ACC112 (cell line): ENCODE measurements around the gene KYNU.

Experiments
- H2AFZ ChIP-seq: fragments of 200-600 bp; sonication (generic); one replicate; pipeline ENCODE4 v1.6.0; 2017; ENCODE audit warnings: antibody characterized with exemption, low read length; ENCODE audit not compliant: unreplicated experiment
- H3K27ac ChIP-seq: fragments of 200-600 bp; sonication (generic); 2 replicates; pipeline ENCODE4 v1.5.1; 2014; ENCODE audit warnings: low read depth, mild to moderate bottlenecking, antibody characterized with exemption, low read length, moderate library complexity
- H3K27me3 ChIP-seq: fragments of 200-600 bp; sonication (generic); 2 replicates; pipeline ENCODE4 v1.6.1; 2014; ENCODE audit warnings: mild to moderate bottlenecking, antibody characterized with exemption, low read length, moderate library complexity, mixed read lengths; ENCODE audit not compliant: insufficient read depth
- H3K36me3 ChIP-seq: fragments of 200-600 bp; sonication (generic); 2 replicates; pipeline ENCODE4 v1.6.1; 2016; ENCODE audit warnings: mild to moderate bottlenecking, antibody characterized with exemption, low read length, moderate library complexity, mixed read lengths; ENCODE audit not compliant: insufficient read depth
- H3K4me1 ChIP-seq: fragments of 200-600 bp; sonication (generic); one replicate; pipeline ENCODE4 v1.6.1; 2016; ENCODE audit warnings: low read length, mixed read lengths; ENCODE audit not compliant: insufficient read depth, unreplicated experiment, control insufficient read depth
- H3K4me3 ChIP-seq: fragments of 200-600 bp; sonication (generic); 2 replicates; pipeline ENCODE4 v1.5.1; 2014; ENCODE audit warnings: mild to moderate bottlenecking, low read depth, low read length
- H3K79me2 ChIP-seq: fragments of 200-600 bp; sonication (generic); one replicate; pipeline ENCODE4 v1.6.0; 2016; ENCODE audit warnings: low read length; ENCODE audit not compliant: control insufficient read depth, unreplicated experiment, insufficient read depth

Gene KYNU

GRCh38 chr2:142907653-142908052 is 30.2 kb downstream of the KYNU start:
- H3K79me2 ChIP-seq, result no peaks in the 10 kb centered on the region
- no peak overlapping the region for H3K4me3 ChIP-seq
- no peak overlapping the region for H3K27ac ChIP-seq
- H2AFZ ChIP-seq, result no peak overlapping the region
- no peaks in the 10 kb centered on the region for H3K4me1 ChIP-seq
- H3K27me3 ChIP-seq, result no peaks in the 10 kb centered on the region
- H3K36me3 ChIP-seq, result no peaks in the 10 kb centered on the region

- Histone ChIP-seq H2AFZ (no peak overlapping the region), H3K36me3 (peaks cover 6% of the 10 kb centered on the region; the same call in 1 of the 2 replicates), H3K27ac (no peak overlapping the region), H3K4me3 (no peak overlapping the region), H3K4me1 (no peaks in the 10 kb centered on the region), H3K79me2 (peaks cover 4% of the 10 kb centered on the region), H3K27me3 (no peaks in the 10 kb centered on the region)
These were observed 37.2 kb downstream of the KYNU start for GRCh38 chr2:142914507-142915313.

- Histone ChIP-seq H3K79me2 (peaks cover 4% of the 10 kb centered on the region), H3K4me1 (no peaks in the 10 kb centered on the region), H3K27me3 (no peaks in the 10 kb centered on the region), H3K36me3 (peaks cover 6% of the 10 kb centered on the region; the same call in 1 of the 2 replicates), H2AFZ (no peak overlapping the region), H3K4me3 (no peak overlapping the region), H3K27ac (no peak overlapping the region)
These were observed 38.0 kb downstream of the KYNU start for GRCh38 chr2:142915502-142915901.

- no peaks in the 10 kb centered on the region for H3K4me1 ChIP-seq
- H2AFZ ChIP-seq, result no peak overlapping the region
- H3K27ac ChIP-seq, result no peak overlapping the region
- no peaks in the 10 kb centered on the region for H3K27me3 ChIP-seq
- no peaks in the 10 kb centered on the region for H3K36me3 ChIP-seq
- H3K4me3 ChIP-seq, result no peak overlapping the region
- H3K79me2 ChIP-seq, result peaks cover 4% of the 10 kb centered on the region
These were observed 41.2 kb downstream of the KYNU start for GRCh38 chr2:142918624-142919023.

GRCh38 chr2:142920571-142920970 is 43.1 kb downstream of the KYNU start:
- no peak overlapping the region for H2AFZ ChIP-seq
- H3K27me3 ChIP-seq, result no peaks in the 10 kb centered on the region
- H3K27ac ChIP-seq, result no peak overlapping the region
- H3K4me3 ChIP-seq, result no peak overlapping the region
- no peaks in the 10 kb centered on the region for H3K36me3 ChIP-seq
- H3K4me1 ChIP-seq, result no peaks in the 10 kb centered on the region
- H3K79me2 ChIP-seq, result no peaks in the 10 kb centered on the region

- H3K36me3 ChIP-seq, result peaks cover 4% of the 10 kb centered on the region
- no peak overlapping the region for H2AFZ ChIP-seq
- no peaks in the 10 kb centered on the region for H3K79me2 ChIP-seq
- no peaks in the 10 kb centered on the region for H3K27me3 ChIP-seq
- no peak overlapping the region for H3K4me3 ChIP-seq
- no peak overlapping the region for H3K27ac ChIP-seq
- H3K4me1 ChIP-seq, result no peaks in the 10 kb centered on the region
These were observed 49.0 kb downstream of the KYNU start for GRCh38 chr2:142926445-142926844.

- Histone ChIP-seq H3K79me2 (no peaks in the 10 kb centered on the region), H3K36me3 (peaks cover 4% of the 10 kb centered on the region)
These were observed 53.5 kb downstream of the KYNU start for GRCh38 chr2:142930835-142931398.

GRCh38 chr2:142933916-142934315 is 56.5 kb downstream of the KYNU start:
- H3K4me1 ChIP-seq, result no peaks in the 10 kb centered on the region
- H3K4me3 ChIP-seq, result no peak overlapping the region
- H2AFZ ChIP-seq, result no peak overlapping the region
- H3K79me2 ChIP-seq, result no peaks in the 10 kb centered on the region
- no peaks in the 10 kb centered on the region for H3K27me3 ChIP-seq
- peaks cover 4% of the 10 kb centered on the region for H3K36me3 ChIP-seq
- H3K27ac ChIP-seq, result no peak overlapping the region

More at GRCh38 chr2:142930835-142931398, 53.5 kb downstream of the KYNU start:
- no peak overlapping the region for H2AFZ ChIP-seq
- H3K4me1 ChIP-seq, result no peaks in the 10 kb centered on the region
- H3K27ac ChIP-seq, result no peak overlapping the region
- H3K4me3 ChIP-seq, result no peak overlapping the region
- no peaks in the 10 kb centered on the region for H3K27me3 ChIP-seq

GRCh38 chr2:142935563-142936089 is 58.2 kb downstream of the KYNU start:
- Histone ChIP-seq H3K79me2 (no peaks in the 10 kb centered on the region), H3K4me3 (no peak overlapping the region), H2AFZ (no peak overlapping the region), H3K4me1 (peaks cover 8% of the 10 kb centered on the region), H3K36me3 (peaks cover under 1% of the 10 kb centered on the region; the same call in 1 of the 2 replicates), H3K27me3 (no peaks in the 10 kb centered on the region), H3K27ac (no peak overlapping the region)

GRCh38 chr2:142936629-142937028 is 59.2 kb downstream of the KYNU start:
- Histone ChIP-seq H2AFZ (no peak overlapping the region), H3K27ac (no peak overlapping the region), H3K79me2 (no peaks in the 10 kb centered on the region), H3K4me3 (no peak overlapping the region), H3K36me3 (no peaks in the 10 kb centered on the region; the same call in 1 of the 2 replicates), H3K27me3 (no peaks in the 10 kb centered on the region), H3K4me1 (peaks cover 8% of the 10 kb centered on the region)

GRCh38 chr2:142937347-142937746 is 59.9 kb downstream of the KYNU start:
- Histone ChIP-seq H3K27ac (no peak overlapping the region), H3K27me3 (no peaks in the 10 kb centered on the region), H3K4me1 (peaks cover 8% of the 10 kb centered on the region), H3K79me2 (no peaks in the 10 kb centered on the region), H2AFZ (no peak overlapping the region), H3K4me3 (no peak overlapping the region), H3K36me3 (no peaks in the 10 kb centered on the region)
